MM.1S (cell line): ENCODE data around the gene MLH3.

Experiments
- DNase-seq: peaks from one replicate; pipeline ENCODE4 v3.0.0-alpha.2; 2015
- H2AFZ ChIP-seq: fragments of 300-600 bp; sonication (generic); 2 replicates; pipeline ENCODE4 v1.6.0; 2016; ENCODE audit warnings: antibody characterized with exemption, low read length
- H3F3A ChIP-seq: fragments of 300-600 bp; sonication (generic); 2 replicates; pipeline ENCODE4 v1.6.1; 2016; ENCODE audit warnings: mild to moderate bottlenecking, antibody characterized with exemption, low read length, moderate library complexity, mixed read lengths; ENCODE audit not compliant: insufficient read depth
- H3K27ac ChIP-seq: fragments of 300-600 bp; sonication (generic); 2 replicates; pipeline ENCODE4 v1.5.1; 2016; ENCODE audit warnings: mild to moderate bottlenecking, low read length
- H3K27me3 ChIP-seq: fragments of 300-600 bp; sonication (generic); replicated peaks from 2 replicates; pipeline ENCODE4 v1.6.0; 2016; ENCODE audit warnings: low read length; ENCODE audit not compliant: insufficient read depth
- H3K36me3 ChIP-seq: fragments of 300-600 bp; sonication (generic); replicated peaks from 2 replicates; pipeline ENCODE4 v1.6.1; 2016; ENCODE audit warnings: mild to moderate bottlenecking, low read length, mixed read lengths; ENCODE audit not compliant: insufficient read depth
- H3K4me1 ChIP-seq: fragments of 300-600 bp; sonication (generic); 2 replicates; pipeline ENCODE4 v1.6.1; 2016; ENCODE audit warnings: low read length, mixed read lengths
- H3K4me2 ChIP-seq: fragments of 300-600 bp; sonication (generic); 2 replicates; pipeline ENCODE4 v1.6.0; 2016; ENCODE audit warnings: low read depth, low read length
- H3K4me3 ChIP-seq: fragments of 300-600 bp; sonication (generic); 2 replicates; pipeline ENCODE4 v1.5.1; 2016; ENCODE audit warnings: low read length, mixed read lengths
- H3K79me2 ChIP-seq: fragments of 300-600 bp; sonication (generic); 2 replicates; pipeline ENCODE4 v1.6.1; 2016; ENCODE audit warnings: mixed run types, low read length, mixed read lengths
- H3K9ac ChIP-seq: fragments of 300-600 bp; sonication (generic); 2 replicates; pipeline ENCODE4 v1.6.1; 2016; ENCODE audit warnings: low read length, mixed read lengths
- H3K9me2 ChIP-seq: fragments of 300-600 bp; sonication (generic); replicated peaks from 2 replicates; pipeline ENCODE4 v1.6.1; 2016; ENCODE audit warnings: mild to moderate bottlenecking, low read length, mixed read lengths; ENCODE audit not compliant: insufficient read depth
- H3K9me3 ChIP-seq: fragments of 300-600 bp; sonication (generic); replicated peaks from 2 replicates; pipeline ENCODE4 v1.6.1; 2016; ENCODE audit warnings: mild to moderate bottlenecking, low read length, mixed read lengths; ENCODE audit not compliant: insufficient read depth
- H4K20me1 ChIP-seq: fragments of 300-600 bp; sonication (generic); 2 replicates; pipeline ENCODE4 v1.6.1; 2016; ENCODE audit warnings: mild to moderate bottlenecking, low read length, moderate library complexity, mixed read lengths; ENCODE audit not compliant: insufficient read depth
- EZH2 ChIP-seq: fragments of 300-600 bp; sonication (generic); optimal IDR thresholded peaks from 2 replicates; pipeline ENCODE3; 2017; ENCODE audit warnings: low read depth, mild to moderate bottlenecking, antibody characterized with exemption, low read length, mixed read lengths
- EZH2phosphoT487 ChIP-seq: fragments of 300-600 bp; sonication (generic); IDR thresholded peaks from 2 replicates; pipeline ENCODE4 v1.6.1; 2018; ENCODE audit warnings: antibody characterized with exemption, low read length
- TF ChIP-seq, protein P1 (sequence below): fragments of 300-600 bp; sonication (generic); IDR thresholded peaks from 2 replicates; pipeline ENCODE4 v1.5.1; 2016; ENCODE audit warnings: antibody characterized with exemption, low read length, mixed read lengths

MLH3 gene

DNA sequence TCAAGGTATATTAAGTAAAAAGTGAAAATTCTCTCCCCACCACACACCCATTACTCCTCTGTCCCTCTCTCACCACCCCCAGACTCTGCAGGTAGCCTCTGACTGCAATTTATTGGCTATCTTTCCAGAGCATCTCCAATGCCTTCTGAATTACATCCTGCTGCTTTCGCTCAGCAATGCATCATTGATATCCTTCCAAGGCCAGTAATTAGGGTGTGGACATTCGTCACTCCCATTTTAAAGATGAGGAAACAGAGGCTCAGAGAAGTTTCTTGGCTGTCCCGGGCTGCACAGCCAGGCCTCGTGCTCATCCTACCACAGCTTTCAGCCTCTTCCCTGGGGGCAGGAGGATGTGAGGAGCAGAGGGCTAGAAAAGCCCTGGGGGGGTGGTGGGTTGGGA lies 72.2 kb downstream of the MLH3 start:
- Histone ChIP-seq H3K4me2 (no peak overlapping the region), H3K4me3 (no peak overlapping the region), H3K36me3 (no peaks in the 10 kb centered on the region), H3K9ac (no peak overlapping the region), H4K20me1 (no peaks in the 10 kb centered on the region), H3K9me3 (no peaks in the 10 kb centered on the region), H2AFZ (no peak overlapping the region), H3K4me1 (no peaks in the 10 kb centered on the region), H3K79me2 (no peaks in the 10 kb centered on the region), H3K27me3 (no peaks in the 10 kb centered on the region), H3F3A (no peaks in the 10 kb centered on the region), H3K27ac (no peak overlapping the region), H3K9me2 (no peaks in the 10 kb centered on the region)
- TF ChIP-seq EZH2: no peak
- TF ChIP-seq EZH2phosphoT487: no peak
- TF ChIP-seq, protein P1, sequence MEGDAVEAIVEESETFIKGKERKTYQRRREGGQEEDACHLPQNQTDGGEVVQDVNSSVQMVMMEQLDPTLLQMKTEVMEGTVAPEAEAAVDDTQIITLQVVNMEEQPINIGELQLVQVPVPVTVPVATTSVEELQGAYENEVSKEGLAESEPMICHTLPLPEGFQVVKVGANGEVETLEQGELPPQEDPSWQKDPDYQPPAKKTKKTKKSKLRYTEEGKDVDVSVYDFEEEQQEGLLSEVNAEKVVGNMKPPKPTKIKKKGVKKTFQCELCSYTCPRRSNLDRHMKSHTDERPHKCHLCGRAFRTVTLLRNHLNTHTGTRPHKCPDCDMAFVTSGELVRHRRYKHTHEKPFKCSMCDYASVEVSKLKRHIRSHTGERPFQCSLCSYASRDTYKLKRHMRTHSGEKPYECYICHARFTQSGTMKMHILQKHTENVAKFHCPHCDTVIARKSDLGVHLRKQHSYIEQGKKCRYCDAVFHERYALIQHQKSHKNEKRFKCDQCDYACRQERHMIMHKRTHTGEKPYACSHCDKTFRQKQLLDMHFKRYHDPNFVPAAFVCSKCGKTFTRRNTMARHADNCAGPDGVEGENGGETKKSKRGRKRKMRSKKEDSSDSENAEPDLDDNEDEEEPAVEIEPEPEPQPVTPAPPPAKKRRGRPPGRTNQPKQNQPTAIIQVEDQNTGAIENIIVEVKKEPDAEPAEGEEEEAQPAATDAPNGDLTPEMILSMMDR: no peak
- DNase-seq: no peak

DNA sequence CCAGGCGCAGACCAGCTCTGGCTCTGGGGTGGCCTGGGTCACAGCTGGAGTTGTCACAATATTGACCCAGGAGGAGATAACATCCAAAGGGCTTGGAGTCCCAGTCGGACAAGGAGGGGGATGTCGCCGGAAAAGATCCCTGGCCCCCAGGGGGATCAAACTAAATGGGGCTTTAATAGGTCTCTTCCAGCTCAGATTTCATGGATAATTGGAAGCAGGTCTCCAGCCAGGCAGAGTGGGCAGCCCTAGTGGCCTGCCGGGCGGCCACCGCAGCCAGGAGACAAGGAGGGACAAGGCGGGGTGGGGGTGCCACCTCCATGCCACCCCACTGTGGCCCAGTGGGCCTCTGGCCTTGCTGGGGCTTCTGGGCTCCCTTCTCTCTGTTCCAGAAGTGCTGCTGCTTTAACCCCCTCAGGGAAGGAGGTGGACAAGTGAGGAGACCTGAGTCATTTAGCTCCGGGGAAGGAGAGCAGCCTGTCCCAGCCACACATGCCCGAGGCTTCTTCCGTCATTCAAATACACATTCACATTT lies 72.8 kb downstream of the MLH3 start:
- Histone ChIP-seq H3K4me3 (no peak overlapping the region), H2AFZ (no peak overlapping the region), H3K9me3 (no peaks in the 10 kb centered on the region), H3K27me3 (no peaks in the 10 kb centered on the region), H3K4me2 (no peak overlapping the region), H3K4me1 (no peaks in the 10 kb centered on the region), H3K9ac (no peak overlapping the region), H3K9me2 (no peaks in the 10 kb centered on the region), H3K79me2 (no peaks in the 10 kb centered on the region), H3K36me3 (no peaks in the 10 kb centered on the region), H3F3A (no peaks in the 10 kb centered on the region), H3K27ac (no peak overlapping the region), H4K20me1 (no peaks in the 10 kb centered on the region)
- DNase-seq: no peak
- TF ChIP-seq EZH2 (no peak), EZH2phosphoT487 (no peak)
- TF ChIP-seq, protein P1: no peak

DNA sequence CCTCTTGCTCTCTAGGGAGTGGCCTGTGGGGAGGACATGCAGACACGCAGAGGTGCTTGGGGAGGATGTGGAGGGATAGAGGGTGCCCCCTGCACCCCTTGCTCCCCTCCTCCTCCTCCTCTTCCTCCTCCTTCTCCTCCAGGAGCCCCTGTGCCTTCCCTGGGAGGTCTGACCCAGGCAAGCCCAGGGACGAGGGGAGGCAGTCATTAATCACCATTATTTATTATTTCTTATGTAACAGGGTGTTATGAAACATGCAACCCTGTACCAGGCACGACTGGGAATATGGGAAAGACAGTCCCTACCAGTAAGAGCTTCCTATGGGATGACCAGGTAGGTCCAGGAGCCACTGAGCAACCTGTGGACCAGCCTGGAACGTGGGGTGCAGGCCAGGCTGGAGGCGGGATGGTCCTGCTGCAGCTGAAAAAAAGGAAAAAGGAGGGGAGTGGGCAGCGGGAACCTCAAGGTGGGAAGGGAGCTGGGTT lies 73.3 kb downstream of the MLH3 start:
- Histone ChIP-seq H3K27ac (no peak overlapping the region), H3K4me3 (no peak overlapping the region), H3F3A (no peaks in the 10 kb centered on the region), H3K4me1 (no peaks in the 10 kb centered on the region), H4K20me1 (no peaks in the 10 kb centered on the region), H2AFZ (no peak overlapping the region), H3K4me2 (no peak overlapping the region), H3K9me2 (no peaks in the 10 kb centered on the region), H3K9ac (no peak overlapping the region), H3K27me3 (no peaks in the 10 kb centered on the region), H3K79me2 (no peaks in the 10 kb centered on the region), H3K9me3 (no peaks in the 10 kb centered on the region), H3K36me3 (no peaks in the 10 kb centered on the region)
- DNase-seq: no peak
- TF ChIP-seq EZH2 (no peak), EZH2phosphoT487 (no peak)
- TF ChIP-seq, protein P1: no peak
